Neural progenitor cell (in vitro differentiated cells): ENCODE data around the gene PDE9A. TPM values are rescaled to one million over a fixed set of nuclear protein-coding genes. Genes with fewer than 3 reads are reported as not detected.

Experiments
- DNase-seq: peaks from one replicate; pipeline ENCODE4 v3.0.0-alpha.2; 2016; ENCODE audit warnings: low spot score
- H2AFZ ChIP-seq: fragments of 200-600 bp; sonication (generic); replicated peaks from 2 replicates; pipeline ENCODE4 v1.6.1; 2016; ENCODE audit warnings: antibody characterized with exemption
- H3F3A ChIP-seq: fragments of 200-600 bp; sonication (generic); 2 replicates; pipeline ENCODE4 v1.6.1; 2016; ENCODE audit warnings: antibody characterized with exemption, low read depth
- H3K27ac ChIP-seq: fragments of 200-600 bp; sonication (generic); 2 replicates; pipeline ENCODE4 v1.5.1; 2016; ENCODE audit warnings: mild to moderate bottlenecking
- H3K27me3 ChIP-seq: fragments of 200-600 bp; sonication (generic); 2 replicates; pipeline ENCODE4 v1.6.1; 2016; ENCODE audit warnings: mild to moderate bottlenecking, moderate library complexity
- H3K36me3 ChIP-seq: fragments of 200-600 bp; sonication (generic); 2 replicates; pipeline ENCODE4 v1.5.1; 2016
- H3K4me1 ChIP-seq: fragments of 200-600 bp; sonication (generic); 2 replicates; pipeline ENCODE4 v1.6.1; 2016; ENCODE audit warnings: mixed run types
- H3K4me2 ChIP-seq: fragments of 200-600 bp; sonication (generic); 2 replicates; pipeline ENCODE4 v1.6.1; 2016
- H3K4me3 ChIP-seq: fragments of 200-600 bp; sonication (generic); 2 replicates; pipeline ENCODE4 v1.5.1; 2016
- H3K79me2 ChIP-seq: fragments of 200-600 bp; sonication (generic); 2 replicates; pipeline ENCODE4 v1.6.1; 2016; ENCODE audit warnings: low read depth
- H3K9ac ChIP-seq: fragments of 200-600 bp; sonication (generic); 2 replicates; pipeline ENCODE4 v1.6.1; 2016
- H3K9me3 ChIP-seq: fragments of 200-600 bp; sonication (generic); 2 replicates; pipeline ENCODE4 v1.5.1; 2016; ENCODE audit warnings: low read depth
- H4K20me1 ChIP-seq: fragments of 200-600 bp; sonication (generic); 2 replicates; pipeline ENCODE4 v1.6.1; 2016; ENCODE audit warnings: low read depth
- H3K27ac Mint-ChIP-seq: 3 replicates; pipeline ENCODE4 v1.8.0; 2021; ENCODE audit warnings: mixed read lengths
- H3K27me3 Mint-ChIP-seq: 2 replicates; pipeline ENCODE4 v1.8.0; 2022; ENCODE audit warnings: low read depth, mild to moderate bottlenecking, inconsistent platforms, moderate library complexity, mixed read lengths; ENCODE audit not compliant: insufficient read depth
- H3K36me3 Mint-ChIP-seq: 3 replicates; pipeline ENCODE4 v1.8.0; 2021; ENCODE audit warnings: mixed read lengths
- H3K4me1 Mint-ChIP-seq: 3 replicates; pipeline ENCODE4 v1.8.0; 2021; ENCODE audit warnings: mixed read lengths
- H3K4me3 Mint-ChIP-seq: 3 replicates; pipeline ENCODE4 v1.8.0; 2021; ENCODE audit warnings: mild to moderate bottlenecking, moderate library complexity, mixed read lengths
- H3K9me3 Mint-ChIP-seq: 3 replicates; pipeline ENCODE4 v1.8.0; 2020; ENCODE audit warnings: mixed read lengths
- CTCF ChIP-seq: fragments of 200-600 bp; sonication (generic); IDR thresholded peaks from 2 replicates; pipeline ENCODE4 v1.5.1; 2017; ENCODE audit warnings: antibody characterized with exemption, mild to moderate bottlenecking
- EZH2 ChIP-seq: fragments of 200-600 bp; sonication (generic); IDR thresholded peaks from 2 replicates; pipeline ENCODE4 v1.6.1; 2017; ENCODE audit warnings: antibody characterized with exemption, mild to moderate bottlenecking, moderate library complexity
- EZH2phosphoT487 ChIP-seq: fragments of 200-600 bp; sonication (generic); IDR thresholded peaks from 2 replicates; pipeline ENCODE4 v1.6.1; 2017; ENCODE audit warnings: antibody characterized with exemption
- total RNA-seq: library from RNA; depleted of rRNA; stranded (reverse); fragments of >200 nt; gene quantifications from 2 replicates; pipeline ENCODE4 v1.2.3, GENCODE V29; 2015; ENCODE audit warnings: low replicate concordance

Gene PDE9A
- total RNA-seq, 1 donor from 2014 or later, result 41.0 TPM

GRCh38 chr21:42721341-42721824 lies 68.0 kb downstream of the PDE9A start:
- H3K4me2 ChIP-seq, result no peak overlapping the region
- peaks cover 14% of the 10 kb centered on the region for H3K36me3 Mint-ChIP-seq
- no peak for TF ChIP-seq EZH2
- TF ChIP-seq CTCF, result no peak
- TF ChIP-seq EZH2phosphoT487, result no peak

GRCh38 chr21:42722153-42722552 lies 68.7 kb downstream of the PDE9A start:
- no peak overlapping the region for H3K4me2 ChIP-seq
- peaks cover 17% of the 10 kb centered on the region for H4K20me1 ChIP-seq
- H3K79me2 ChIP-seq, result no peaks in the 10 kb centered on the region
- H3K36me3 ChIP-seq, result no peaks in the 10 kb centered on the region
- H3F3A ChIP-seq, result no peaks in the 10 kb centered on the region
- H3K27me3 ChIP-seq, result no peaks in the 10 kb centered on the region
- H3K27ac ChIP-seq, result no peak overlapping the region
- Mint-ChIP-seq H3K27ac (no peak overlapping the region), H3K9me3 (no peaks in the 10 kb centered on the region), H3K36me3 (peaks cover 14% of the 10 kb centered on the region), H3K27me3 (no peaks in the 10 kb centered on the region), H3K4me3 (no peak overlapping the region), H3K4me1 (peaks cover 7% of the 10 kb centered on the region)
- no peak overlapping the region for H3K9ac ChIP-seq
- H3K9me3 ChIP-seq, result no peaks in the 10 kb centered on the region
- no peak for DNase-seq
- no peak overlapping the region for H3K4me3 ChIP-seq
- no peaks in the 10 kb centered on the region for H3K4me1 ChIP-seq
- no peak overlapping the region for H2AFZ ChIP-seq
- no peak for TF ChIP-seq EZH2phosphoT487
- no peak for TF ChIP-seq EZH2
- no peak for TF ChIP-seq CTCF

More at GRCh38 chr21:42721341-42721824, 68.0 kb downstream of the PDE9A start:
- H3K79me2 ChIP-seq, result no peaks in the 10 kb centered on the region
- H3K9me3 Mint-ChIP-seq, result no peaks in the 10 kb centered on the region
- peaks cover 7% of the 10 kb centered on the region for H3K4me1 Mint-ChIP-seq
- H3K27me3 Mint-ChIP-seq, result no peaks in the 10 kb centered on the region
- no peaks in the 10 kb centered on the region for H3K36me3 ChIP-seq
- no peak overlapping the region for H2AFZ ChIP-seq
- no peak overlapping the region for H3K27ac ChIP-seq
- no peak overlapping the region for H3K27ac Mint-ChIP-seq
- peaks cover 14% of the 10 kb centered on the region for H4K20me1 ChIP-seq
- H3K4me3 ChIP-seq, result no peak overlapping the region
- no peaks in the 10 kb centered on the region for H3F3A ChIP-seq
- no peak overlapping the region for H3K4me3 Mint-ChIP-seq
- H3K9me3 ChIP-seq, result no peaks in the 10 kb centered on the region
- DNase-seq, result no peak
- H3K27me3 ChIP-seq, result no peaks in the 10 kb centered on the region
- no peaks in the 10 kb centered on the region for H3K4me1 ChIP-seq
- no peak overlapping the region for H3K9ac ChIP-seq

- no peaks in the 10 kb centered on the region for H3F3A ChIP-seq
- H3K36me3 Mint-ChIP-seq, result peaks cover 14% of the 10 kb centered on the region
- H3K4me3 Mint-ChIP-seq, result no peak overlapping the region
These were observed 69.5 kb downstream of the PDE9A start for GRCh38 chr21:42722808-42723473.

More at GRCh38 chr21:42722808-42723473, 69.5 kb downstream of the PDE9A start:
- Histone ChIP-seq H3K4me1 (no peaks in the 10 kb centered on the region), H3K4me2 (no peak overlapping the region), H3K4me3 (no peak overlapping the region), H3K79me2 (no peaks in the 10 kb centered on the region), H3K27me3 (no peaks in the 10 kb centered on the region), H2AFZ (no peak overlapping the region), H3K27ac (no peak overlapping the region), H4K20me1 (peaks cover 20% of the 10 kb centered on the region), H3K9ac (no peak overlapping the region), H3K36me3 (no peaks in the 10 kb centered on the region), H3K9me3 (no peaks in the 10 kb centered on the region)
- DNase-seq, result no peak
- no peak overlapping the region for H3K27ac Mint-ChIP-seq
- H3K9me3 Mint-ChIP-seq, result no peaks in the 10 kb centered on the region
- H3K4me1 Mint-ChIP-seq, result peaks cover 7% of the 10 kb centered on the region
- TF ChIP-seq CTCF, result no peak
- TF ChIP-seq EZH2, result no peak
- no peak for TF ChIP-seq EZH2phosphoT487
- no peaks in the 10 kb centered on the region for H3K27me3 Mint-ChIP-seq
